ENCODE measurements around the gene ESPNL. TPM values are rescaled to one million over a fixed set of nuclear protein-coding genes. Genes with fewer than 3 reads are reported as not detected.
"Not testable (repeated sequence)": the region's sequence is repeated elsewhere in the genome, so short reads cannot be mapped to it uniquely, and the experiment has no call there.

ESPNL gene
- total and polyA plus RNA-seq, 2 of the 4 experiments (the other 2 are of a cell fraction): 2.0 TPM

- H4K8ac ChIP-seq (ENCODE audit: low read depth in 2 of 2, low read length in 2 of 2); H2AK5ac ChIP-seq (ENCODE audit: low read depth, low read length); DNase-seq; H3K4me3 ChIP-seq (ENCODE audit: insufficient read depth, low read depth, low read length); H3K23ac ChIP-seq (ENCODE audit: low read depth, low read length); in situ Hi-C loops (cut with MboI; ENCODE audit: low sequenced_read_pairs); POLR2A ChIA-PET (ENCODE audit: unreplicated experiment); H3K4ac ChIP-seq (ENCODE audit: low read depth, low read length); H3K9me1 ChIP-seq (ENCODE audit: insufficient read depth, low read length); H3K14ac ChIP-seq (replicated peaks; ENCODE audit: low read depth, low read length); H2BK20ac ChIP-seq (ENCODE audit: low read depth, low read length); H4K5ac ChIP-seq (ENCODE audit: low read depth, low read length); H3K79me1 ChIP-seq (ENCODE audit: low read depth in 1 of 2, low read length in 2 of 2); H4K20me1 ChIP-seq (ENCODE audit: insufficient read depth, low read length); H3K18ac ChIP-seq (ENCODE audit: low read depth, low read length); intact Hi-C loops (cut with micrococcal nuclease); ATAC-seq (ENCODE audit: low read depth); H3K4me1 ChIP-seq (ENCODE audit: control insufficient read depth, insufficient read depth, low read length); H3K4me2 ChIP-seq (ENCODE audit: low read depth, low read length); H2BK120ac ChIP-seq (ENCODE audit: low read depth, low read length); H3K9ac ChIP-seq (ENCODE audit: low read depth, low read length); H3K27ac ChIP-seq (ENCODE audit: insufficient read depth, low read length); dilution Hi-C loops (cut with HindIII; ENCODE audit: low sequenced_read_pairs, unreplicated experiment); H2AFZ ChIP-seq (replicated peaks; ENCODE audit: low read length, poor library complexity); H3K56ac ChIP-seq (ENCODE audit: extremely low read depth, insufficient read depth, low read length); H3K36me3 ChIP-seq (ENCODE audit: control insufficient read depth, insufficient read depth, low read length); H2AK9ac ChIP-seq (replicated peaks; ENCODE audit: low read depth, low read length, poor library complexity); H4K91ac ChIP-seq (ENCODE audit: insufficient read depth, low read depth, low read length); H2BK5ac ChIP-seq (ENCODE audit: low read depth, low read length, poor library complexity, severe bottlenecking); BruUV-seq (replicated peaks); H2BK15ac ChIP-seq (ENCODE audit: low read depth, low read length): not testable (repeated sequence)
- 87% methylated on average over 4 of the region's 12 CpGs; no CpG with 5 or more reads in 1 of the 2 experiments for WGBS, 2 experiments (ENCODE audit: extremely low coverage in 2 of 2, insufficient read length in 1 of 2)
- H3K9me3 ChIP-seq (ENCODE audit: control insufficient read depth, insufficient read depth, low read length): peaks cover 15% of the 10 kb centered on the region
- peaks cover 22% of the 10 kb centered on the region for H3K27me3 ChIP-seq (ENCODE audit: control insufficient read depth, insufficient read depth, low read length)
- CTCF ChIA-PET: interaction anchor here (1.1 kb wide), 1 partner anchor 26 kb away, joined by 3 read pairs; no protein-coding TSS in a partner anchor
Measured at GRCh38 chr2:238115709-238116108, 15.6 kb downstream of the ESPNL start.

Measured in IMR-90 (cell line).